Fibroblast of the aortic adventitia (primary cell): ENCODE results near the gene FAM98B. TPM values are rescaled to one million over a fixed set of nuclear protein-coding genes. Genes with fewer than 3 reads are reported as not detected.

Experiments
- DNase-seq: peaks from one replicate; pipeline ENCODE4 v3.0.0-alpha.2; 2010; ENCODE audit warnings: low read depth
- H3K4me3 ChIP-seq: 2 replicates; pipeline ENCODE4 v1.5.1; 2011; ENCODE audit warnings: low read depth, mild to moderate bottlenecking, control low read depth, low read length, moderate library complexity
- total RNA-seq: library from RNA; depleted of rRNA; stranded (reverse); fragments of >200 nt; gene quantifications from 2 replicates; pipeline ENCODE4 v1.2.3, GENCODE V29; 2012; ENCODE audit warnings: low replicate concordance
- TF ChIP-seq, protein P1 (sequence below): IDR thresholded peaks from 2 replicates; pipeline ENCODE4 v1.5.1; 2011; ENCODE audit warnings: mild to moderate bottlenecking, low read length, control low read depth, inconsistent platforms; ENCODE audit not compliant: insufficient read depth

The FAM98B gene
- 6.5 and 8.9 TPM in 2 replicates for total RNA-seq

DNA sequence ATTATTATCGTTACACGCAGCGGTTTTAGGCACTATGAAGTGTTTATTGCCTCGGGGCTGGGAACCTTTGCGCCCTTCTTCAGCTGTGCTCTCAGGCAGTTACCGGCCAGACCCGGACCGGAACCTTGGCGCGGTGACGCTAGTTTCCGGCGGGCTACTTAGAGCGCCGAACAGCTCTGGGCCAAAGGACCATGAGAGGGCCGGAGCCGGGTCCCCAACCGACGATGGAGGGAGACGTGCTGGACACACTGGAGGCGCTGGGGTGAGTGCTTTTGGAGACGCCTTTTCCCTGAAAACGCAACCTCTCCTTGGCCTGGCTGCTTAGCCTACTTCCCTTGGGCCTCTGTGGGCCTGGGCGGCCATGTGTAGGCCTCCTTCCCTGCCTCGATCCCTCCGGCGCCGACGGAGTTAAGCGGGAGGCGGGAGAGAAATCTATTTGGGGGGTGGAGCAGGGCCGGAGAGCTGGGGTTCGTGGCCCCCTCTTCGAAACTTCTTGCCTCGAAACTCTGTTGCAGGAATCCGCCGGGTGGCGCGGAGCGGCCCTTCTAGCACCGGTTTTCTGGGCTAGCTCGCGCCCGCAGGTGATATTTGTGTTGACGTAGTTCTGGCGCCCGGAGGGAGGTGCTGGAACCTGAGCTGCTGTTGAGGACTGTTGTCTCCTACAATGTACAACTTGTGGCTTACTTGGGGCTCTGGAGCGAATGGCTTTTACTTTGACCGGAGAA, at the start of gene FAM98B:
Gene FAM98B (plus strand): TSS at position 157 of the 725 bp plus-strand sequence. CDS start 35 bp downstream, at position 192.
- DNase-seq, result peak; percentile 92
- peak within 1 kb of the TSS; percentile 99 for H3K4me3 ChIP-seq
- TF ChIP-seq, protein P1, sequence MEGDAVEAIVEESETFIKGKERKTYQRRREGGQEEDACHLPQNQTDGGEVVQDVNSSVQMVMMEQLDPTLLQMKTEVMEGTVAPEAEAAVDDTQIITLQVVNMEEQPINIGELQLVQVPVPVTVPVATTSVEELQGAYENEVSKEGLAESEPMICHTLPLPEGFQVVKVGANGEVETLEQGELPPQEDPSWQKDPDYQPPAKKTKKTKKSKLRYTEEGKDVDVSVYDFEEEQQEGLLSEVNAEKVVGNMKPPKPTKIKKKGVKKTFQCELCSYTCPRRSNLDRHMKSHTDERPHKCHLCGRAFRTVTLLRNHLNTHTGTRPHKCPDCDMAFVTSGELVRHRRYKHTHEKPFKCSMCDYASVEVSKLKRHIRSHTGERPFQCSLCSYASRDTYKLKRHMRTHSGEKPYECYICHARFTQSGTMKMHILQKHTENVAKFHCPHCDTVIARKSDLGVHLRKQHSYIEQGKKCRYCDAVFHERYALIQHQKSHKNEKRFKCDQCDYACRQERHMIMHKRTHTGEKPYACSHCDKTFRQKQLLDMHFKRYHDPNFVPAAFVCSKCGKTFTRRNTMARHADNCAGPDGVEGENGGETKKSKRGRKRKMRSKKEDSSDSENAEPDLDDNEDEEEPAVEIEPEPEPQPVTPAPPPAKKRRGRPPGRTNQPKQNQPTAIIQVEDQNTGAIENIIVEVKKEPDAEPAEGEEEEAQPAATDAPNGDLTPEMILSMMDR, result no peak

DNA sequence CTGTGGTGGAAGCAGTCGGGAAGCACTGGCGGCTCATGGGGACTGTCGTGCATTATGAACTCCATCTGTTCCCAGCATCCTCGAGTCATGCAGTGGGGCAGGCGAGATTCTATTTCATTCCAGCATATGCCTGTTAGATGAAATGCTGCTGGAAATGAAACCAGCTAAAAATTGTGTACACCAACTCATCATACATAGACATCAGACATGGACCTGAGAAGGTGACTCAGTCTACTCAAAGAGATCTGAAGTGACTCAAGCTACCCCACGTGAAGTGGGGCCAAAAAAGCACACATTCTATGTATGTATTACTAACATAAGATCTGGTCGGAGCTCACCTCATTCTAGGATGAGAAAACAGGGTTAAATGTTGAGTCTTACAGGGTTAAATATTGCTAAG, 47.5 kb upstream of the FAM98B start:
- no peak for DNase-seq
- no peak overlapping the region for H3K4me3 ChIP-seq
- TF ChIP-seq, protein P1, result no peak

DNA sequence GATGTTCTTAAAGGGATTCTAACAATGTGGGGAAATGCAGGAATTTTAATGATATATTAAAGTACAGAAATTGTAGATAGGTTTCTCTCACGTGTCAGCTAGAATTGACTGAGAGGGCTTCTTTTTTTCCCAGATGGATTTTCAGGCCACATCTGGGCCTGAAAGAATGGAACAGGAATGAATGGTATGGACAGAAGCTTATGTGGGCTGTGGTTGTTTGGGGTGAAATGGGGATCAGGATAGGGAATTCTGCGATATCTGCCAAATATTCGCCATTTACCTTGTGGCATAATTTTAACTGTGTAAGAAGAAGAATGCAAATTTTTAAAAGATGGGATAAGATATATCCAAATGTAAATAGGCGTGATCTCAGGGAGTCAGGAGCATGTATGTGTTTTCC, 45.4 kb upstream of the FAM98B start:
- H3K4me3 ChIP-seq, result no peak overlapping the region
- TF ChIP-seq, protein P1, result no peak
- DNase-seq, result no peak

DNA sequence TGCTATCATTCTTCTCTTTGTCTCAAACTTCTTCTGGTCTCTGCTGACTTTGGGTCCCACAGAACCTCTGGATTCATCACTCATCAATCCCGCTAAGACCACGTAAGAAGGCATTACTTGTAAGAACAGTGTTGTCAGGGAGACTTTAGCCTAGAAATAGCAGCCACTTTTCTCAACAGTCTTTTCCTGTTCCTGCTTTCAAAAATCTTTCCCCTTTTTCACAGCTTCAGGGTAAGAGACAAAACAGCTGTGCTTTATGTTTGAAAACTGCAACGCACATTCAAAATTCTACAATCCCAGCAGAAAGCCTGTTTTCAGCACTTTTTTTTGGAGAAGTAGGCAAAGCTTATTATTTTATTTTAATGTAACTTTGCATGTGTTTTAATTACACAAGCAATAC, 42.0 kb upstream of the FAM98B start:
- TF ChIP-seq, protein P1, result no peak
- DNase-seq, result no peak
- no peak overlapping the region for H3K4me3 ChIP-seq

DNA sequence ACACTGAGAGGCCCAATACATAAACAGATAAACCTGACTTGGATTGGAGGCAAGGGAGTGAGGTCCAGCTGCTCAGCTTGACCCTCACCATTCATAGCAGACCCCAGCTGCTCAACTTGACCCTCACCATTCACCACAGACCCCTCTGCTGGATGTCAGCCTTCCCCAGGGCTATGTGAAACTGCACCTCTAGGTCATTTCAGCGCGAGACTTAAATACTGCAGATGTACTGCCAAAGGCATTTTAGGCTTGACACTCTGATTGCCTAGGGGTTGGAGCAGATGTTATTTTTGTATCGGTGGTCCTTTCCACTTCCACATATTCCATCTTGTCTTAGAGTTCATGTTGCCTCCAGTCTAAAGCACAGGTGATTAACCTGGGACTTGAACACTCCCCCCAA, 41.5 kb upstream of the FAM98B start:
- TF ChIP-seq, protein P1, result no peak
- H3K4me3 ChIP-seq, result no peak overlapping the region

DNA sequence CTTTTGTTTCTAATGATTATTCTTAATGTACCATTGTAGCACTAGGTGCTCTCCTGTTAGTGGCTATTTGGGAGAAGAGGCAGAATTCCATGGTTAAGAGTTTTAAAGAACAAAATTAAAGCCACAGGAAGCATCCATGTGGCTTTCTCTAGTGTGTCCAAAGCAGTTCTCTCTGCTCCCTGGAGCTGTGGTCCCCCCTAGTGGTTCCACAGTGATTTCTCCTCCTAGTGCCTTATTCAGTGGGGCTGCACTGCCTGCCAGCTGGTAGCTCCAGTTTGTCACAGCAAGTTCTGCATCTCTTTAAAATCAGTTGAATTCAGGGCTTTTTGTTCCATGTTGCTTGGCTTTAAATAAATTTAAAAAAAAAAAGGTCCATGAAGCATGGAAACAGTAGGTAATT, 39.6 kb upstream of the FAM98B start:
- H3K4me3 ChIP-seq, result no peak overlapping the region
- TF ChIP-seq, protein P1, result peak; percentile 91
- DNase-seq, result peak; percentile 82

More for the DNA sequence above, 41.5 kb upstream of the FAM98B start:
- DNase-seq, result no peak
